GM23338 (cell line): Measurements from ENCODE around the gene ROBO3. TPM values are rescaled to one million over a fixed set of nuclear protein-coding genes. Genes with fewer than 3 reads are reported as not detected.

Experiments
- ATAC-seq: fragments of 200-7000 bp; cut with Tn5 transposase; 3 replicates; pipeline ENCODE4 v1.9.1; 2020
- DNase-seq: peaks from one replicate; pipeline ENCODE4 v3.0.0-alpha.2; 2015; ENCODE audit warnings: low spot score
- H2AFZ ChIP-seq: fragments of 200-600 bp; sonication (generic); 2 replicates; pipeline ENCODE4 v1.8.0; 2016; ENCODE audit warnings: antibody characterized with exemption, mild to moderate bottlenecking, moderate library complexity
- H3F3A ChIP-seq: fragments of 200-600 bp; sonication (generic); replicated peaks from 2 replicates; pipeline ENCODE4 v1.8.0; 2017; ENCODE audit warnings: antibody characterized with exemption, mixed run types, low read depth
- H3K27ac ChIP-seq: fragments of 200-600 bp; sonication (generic); 2 replicates; pipeline ENCODE4 v1.6.1; 2016; ENCODE audit warnings: low read depth
- H3K27me3 ChIP-seq: fragments of 200-600 bp; sonication (generic); 2 replicates; pipeline ENCODE4 v1.8.0; 2016; ENCODE audit warnings: mild to moderate bottlenecking, mixed run types, moderate library complexity; ENCODE audit not compliant: insufficient read depth
- H3K36me3 ChIP-seq: fragments of 200-600 bp; sonication (generic); 2 replicates; pipeline ENCODE4 v1.8.0; 2016; ENCODE audit warnings: mild to moderate bottlenecking; ENCODE audit not compliant: insufficient read depth
- H3K4me1 ChIP-seq: fragments of 200-600 bp; sonication (generic); 2 replicates; pipeline ENCODE4 v1.8.0; 2016; ENCODE audit warnings: mild to moderate bottlenecking, moderate library complexity; ENCODE audit not compliant: insufficient read depth
- H3K4me2 ChIP-seq: fragments of 200-600 bp; sonication (generic); 2 replicates; pipeline ENCODE4 v1.7.1; 2017; ENCODE audit warnings: mixed run types
- H3K4me3 ChIP-seq: fragments of 200-600 bp; sonication (generic); 2 replicates; pipeline ENCODE4 v1.6.1; 2016; ENCODE audit warnings: mixed run types
- H3K79me2 ChIP-seq: fragments of 200-600 bp; sonication (generic); replicated peaks from 2 replicates; pipeline ENCODE4 v1.8.0; 2017; ENCODE audit warnings: mild to moderate bottlenecking; ENCODE audit not compliant: insufficient read depth
- H3K9me2 ChIP-seq: fragments of 200-600 bp; sonication (generic); 2 replicates; pipeline ENCODE4 v1.8.0; 2017; ENCODE audit not compliant: insufficient read depth
- H4K20me1 ChIP-seq: fragments of 200-600 bp; sonication (generic); replicated peaks from 2 replicates; pipeline ENCODE4 v1.8.0; 2017; ENCODE audit warnings: mild to moderate bottlenecking; ENCODE audit not compliant: insufficient read depth
- H3K27ac Mint-ChIP-seq: 2 replicates; pipeline ENCODE4 v1.8.0; 2020; ENCODE audit warnings: inconsistent platforms, mild to moderate bottlenecking, moderate library complexity, mixed read lengths
- H3K27me3 Mint-ChIP-seq: 3 replicates; pipeline ENCODE4 v1.8.0; 2022; ENCODE audit warnings: low read depth, mild to moderate bottlenecking, moderate library complexity, mixed read lengths, inconsistent platforms; ENCODE audit not compliant: insufficient read depth, poor library complexity
- H3K36me3 Mint-ChIP-seq: 3 replicates; pipeline ENCODE4 v1.8.0; 2021; ENCODE audit warnings: low read depth, mild to moderate bottlenecking, inconsistent platforms, moderate library complexity, mixed read lengths
- H3K4me1 Mint-ChIP-seq: 3 replicates; pipeline ENCODE4 v1.8.0; 2020; ENCODE audit warnings: mild to moderate bottlenecking, inconsistent platforms, mixed read lengths
- H3K4me3 Mint-ChIP-seq: 3 replicates; pipeline ENCODE4 v1.8.0; 2021; ENCODE audit warnings: moderate library complexity, mild to moderate bottlenecking, inconsistent platforms, mixed read lengths
- H3K9me3 Mint-ChIP-seq: 3 replicates; pipeline ENCODE4 v1.8.0; 2020; ENCODE audit warnings: moderate library complexity, mild to moderate bottlenecking, inconsistent platforms, mixed read lengths
- CREB1 ChIP-seq: fragments of 250-450 bp; sonication (Bioruptor Pico); IDR thresholded peaks from 2 replicates; pipeline ENCODE4 v1.5.0; 2020; ENCODE audit warnings: low read depth, mild to moderate bottlenecking, moderate library complexity
- CTCF ChIP-seq, 2 experiments: fragments of 200-600 bp in 1 of 2; sonication (generic) in 1 of 2; conservative IDR thresholded peaks; 2 replicates each; pipeline versions ENCODE4 v1.5.1 to v1.6.1; 2016 to 2017; ENCODE audit warnings: antibody characterized with exemption in 2 of 2, low read depth in 2 of 2, mild to moderate bottlenecking in 2 of 2, moderate library complexity in 1 of 2
- EZH2phosphoT487 ChIP-seq: fragments of 200-600 bp; sonication (generic); IDR thresholded peaks from one replicate; pipeline ENCODE4 v1.8.1; 2018; ENCODE audit warnings: antibody characterized with exemption; ENCODE audit not compliant: unreplicated experiment
- JUNB ChIP-seq: IDR thresholded peaks from one replicate; pipeline ENCODE4 v1.6.1; 2016; ENCODE audit warnings: antibody characterized with exemption; ENCODE audit not compliant: unreplicated experiment
- NANOG ChIP-seq: IDR thresholded peaks from 2 replicates; pipeline ENCODE4 v1.6.1; 2016; ENCODE audit warnings: antibody characterized with exemption, borderline replicate concordance
- POLR2AphosphoS5 ChIP-seq: IDR thresholded peaks from 2 replicates; pipeline ENCODE4 v1.6.1; 2016; ENCODE audit warnings: antibody characterized with exemption, low read depth
- REST ChIP-seq: IDR thresholded peaks from one replicate; pipeline ENCODE4 v1.6.1; 2018; ENCODE audit warnings: antibody characterized with exemption; ENCODE audit not compliant: unreplicated experiment
- STAT1 ChIP-seq: IDR thresholded peaks from one replicate; pipeline ENCODE4 v1.6.1; 2016; ENCODE audit warnings: antibody characterized with exemption; ENCODE audit not compliant: unreplicated experiment
- ZNF331 ChIP-seq: fragments of 250-450 bp; sonication (Bioruptor Pico); IDR thresholded peaks from 2 replicates; pipeline ENCODE4 v1.5.0; 2020; ENCODE audit warnings: low read depth, mild to moderate bottlenecking, moderate library complexity
- ZNF462 ChIP-seq: fragments of 250-450 bp; sonication (Bioruptor Pico); IDR thresholded peaks from 2 replicates; pipeline ENCODE4 v1.5.0; 2020; ENCODE audit warnings: mild to moderate bottlenecking, moderate library complexity
- polyA plus RNA-seq: library from polyadenylated mRNA; unstranded; fragments of >200 nt; fragmentation: Nextera tagmentation; extraction: Ambion mirVana; gene quantifications from 2 replicates; pipeline ENCODE4 v1.2.1, GENCODE V29; 2016
- total RNA-seq: library from RNA; depleted of rRNA; stranded (reverse); fragments of >200 nt; shearing (Covaris generic); gene quantifications from 2 replicates; pipeline ENCODE4 v1.2.3, GENCODE V29; 2014

Gene ROBO3
- total and polyA plus RNA-seq, 2 experiments from 2014 or later = 17.0 to 21.4 TPM

GRCh38 chr11:124923296-124923695, 58.1 kb downstream of the ROBO3 start:
- Histone ChIP-seq H4K20me1 (no peaks in the 10 kb centered on the region), H3F3A (0 out of 2 replicates have a peak, but pooled peaks cover 3% of the 10 kb centered on the region), H2AFZ (no peak overlapping the region), H3K27me3 (peaks cover 60% of the 10 kb centered on the region), H3K79me2 (no peaks in the 10 kb centered on the region), H3K36me3 (no peaks in the 10 kb centered on the region), H3K4me1 (no peaks in the 10 kb centered on the region), H3K4me2 (no peak overlapping the region), H3K27ac (no peak overlapping the region), H3K9me2 (peaks cover 9% of the 10 kb centered on the region; the same call in 1 of the 2 replicates), H3K4me3 (no peak overlapping the region)
- Mint-ChIP-seq H3K36me3 (no peaks in the 10 kb centered on the region; the same call in 2 of the 3 replicates), H3K27ac (no peak overlapping the region), H3K4me1 (no peaks in the 10 kb centered on the region), H3K9me3 (peaks cover 19% of the 10 kb centered on the region), H3K4me3 (no peak overlapping the region), H3K27me3 (peaks cover 46% of the 10 kb centered on the region)
- no peak for TF ChIP-seq EZH2phosphoT487
- no peak for TF ChIP-seq REST
- TF ChIP-seq CTCF (conservative IDR thresholded peaks at IDR 0.05; ENCODE audit: low read depth in 2 of 2) = no peak
- no peak for TF ChIP-seq ZNF462 (CRISPR knock-in tag)
- no peak for TF ChIP-seq NANOG
- no peak for TF ChIP-seq ZNF331 (CRISPR knock-in tag)
- TF ChIP-seq CREB1 = no peak
- TF ChIP-seq STAT1 = no peak
- TF ChIP-seq JUNB = no peak
- TF ChIP-seq POLR2AphosphoS5 = no peak
- ATAC-seq (no peak), DNase-seq (no peak)
